Stimulated activated CD4-positive, alpha-beta T cell treated with anti-CD3 and anti-CD28 coated beads, TNF-alpha, amount 100 ng/mL, for 4 hours (primary cell): ENCODE data around the gene PTPRJ.

ENCODE experiments used
- DNase-seq, 3 experiments: peaks; one replicate each; pipeline ENCODE4 v3.0.0-alpha.2; 2020; ENCODE audit warnings: low read depth in 3 of 3

Gene PTPRJ

GRCh38 chr11:47994417-47994816 is 14.1 kb downstream of the PTPRJ start:
- no peak for DNase-seq

- no peak for DNase-seq
Observed at GRCh38 chr11:47995360-47995769, 15.0 kb downstream of the PTPRJ start.

DNA sequence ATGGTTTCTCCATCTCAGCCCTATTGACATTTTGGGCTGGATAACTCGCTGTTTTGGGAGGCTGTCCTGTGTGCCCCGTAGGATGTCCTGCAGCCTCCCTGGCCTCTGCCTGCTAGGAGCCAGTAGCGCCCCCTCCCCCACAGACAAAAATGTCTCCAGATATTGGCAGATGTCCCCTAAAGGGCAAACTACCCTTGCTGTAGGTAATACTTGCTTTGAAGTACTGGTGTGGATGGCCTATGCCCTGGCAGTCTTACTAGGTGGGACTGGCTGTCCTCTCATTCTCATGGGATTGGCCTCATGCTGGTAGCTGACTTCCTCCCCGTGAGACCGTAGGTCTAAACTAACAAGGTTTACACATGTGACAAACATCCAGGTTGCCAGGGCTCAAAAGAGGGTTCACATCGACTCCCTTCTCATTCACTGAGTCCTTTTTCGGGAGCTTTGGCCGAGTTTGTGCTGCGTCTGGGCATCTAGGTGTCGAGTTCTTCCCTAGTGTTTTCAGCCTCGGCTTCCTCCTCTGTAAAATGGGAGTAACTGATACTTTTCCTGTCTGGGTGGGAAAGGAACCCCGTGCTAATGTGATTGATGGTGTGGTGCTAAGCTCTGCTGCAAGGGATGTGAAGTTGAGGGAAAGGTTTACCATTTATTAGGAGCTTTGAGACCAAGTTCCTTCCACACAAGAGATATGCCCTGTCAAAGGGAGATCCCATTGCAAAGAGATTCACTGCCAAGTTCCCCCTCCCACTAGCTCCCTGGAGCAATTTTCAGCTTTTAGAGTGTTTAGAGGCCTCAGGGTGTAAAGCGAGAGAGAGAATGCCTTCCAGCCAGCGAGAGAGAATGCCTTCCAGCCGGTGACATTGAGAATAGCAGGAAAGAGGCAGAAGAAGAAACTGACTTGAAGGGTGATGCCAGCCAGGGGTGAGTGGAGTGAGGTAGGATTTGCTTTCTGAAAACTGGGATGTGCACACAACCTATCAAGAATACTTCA is 17.0 kb downstream of the PTPRJ start:
- DNase-seq: no peak

DNA sequence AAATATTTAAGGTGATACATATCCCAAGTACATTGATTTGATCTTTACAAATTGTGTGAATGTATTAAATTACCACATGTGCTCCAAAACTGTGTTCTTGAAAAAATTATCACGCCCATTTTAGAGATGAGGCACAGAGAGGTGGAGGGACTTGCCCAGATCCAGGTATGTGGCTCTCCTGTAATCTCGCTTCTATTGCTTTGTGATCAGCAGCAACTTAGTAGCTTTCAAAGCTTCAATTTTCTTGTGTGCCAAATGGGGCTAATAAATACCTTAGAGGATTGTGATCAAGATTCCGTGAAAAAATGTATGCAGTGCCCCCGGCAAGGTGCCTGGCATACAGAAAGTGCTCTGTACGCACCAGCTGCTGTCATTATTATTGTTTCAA is 18.0 kb downstream of the PTPRJ start:
- no peak for DNase-seq

- no peak for DNase-seq
Observed at GRCh38 chr11:47998733-47999359, 18.5 kb downstream of the PTPRJ start.

DNA sequence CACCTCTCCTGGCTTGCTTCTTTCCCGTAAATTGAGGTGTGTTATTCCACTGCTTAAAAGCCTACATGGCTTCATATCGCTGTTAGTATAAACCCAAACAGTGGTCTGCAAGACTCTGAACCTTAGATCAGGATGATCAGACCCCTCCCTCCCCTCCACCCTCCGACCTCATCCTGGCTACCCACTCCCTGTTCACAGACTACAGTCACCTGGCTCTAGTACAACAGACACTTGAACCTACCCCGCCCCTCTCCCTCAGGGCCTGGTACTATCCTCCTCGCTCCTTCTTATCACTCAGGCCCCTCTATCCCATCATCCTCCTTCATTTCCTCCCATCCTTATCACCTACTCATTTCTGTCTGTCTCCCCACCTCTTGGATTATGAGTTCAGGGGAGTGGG is 20.1 kb downstream of the PTPRJ start:
- no peak for DNase-seq

- DNase-seq: peak in 2 of 3 experiments; percentile 55 to 76
Observed at GRCh38 chr11:48001438-48002021, 21.2 kb downstream of the PTPRJ start.

DNA sequence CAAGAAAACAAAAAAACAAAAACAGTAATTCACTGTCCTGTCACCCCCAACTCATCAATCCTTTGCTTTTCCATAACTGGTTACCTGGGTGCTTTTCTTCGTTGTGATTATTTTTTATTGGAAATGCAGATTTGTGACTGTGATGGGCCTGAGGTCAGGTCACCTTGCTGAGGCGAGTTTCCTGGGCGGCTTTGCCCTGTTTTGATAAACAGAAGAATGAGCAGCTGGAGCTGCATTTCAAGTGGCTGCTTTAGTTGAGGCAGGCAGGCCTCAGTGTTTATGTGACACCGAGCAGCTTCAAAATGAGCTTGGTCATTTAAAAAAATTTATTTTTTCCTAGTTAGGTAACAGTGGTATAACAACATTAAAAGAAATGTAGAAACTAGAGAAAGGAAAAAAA is 22.2 kb downstream of the PTPRJ start:
- DNase-seq: no peak

DNA sequence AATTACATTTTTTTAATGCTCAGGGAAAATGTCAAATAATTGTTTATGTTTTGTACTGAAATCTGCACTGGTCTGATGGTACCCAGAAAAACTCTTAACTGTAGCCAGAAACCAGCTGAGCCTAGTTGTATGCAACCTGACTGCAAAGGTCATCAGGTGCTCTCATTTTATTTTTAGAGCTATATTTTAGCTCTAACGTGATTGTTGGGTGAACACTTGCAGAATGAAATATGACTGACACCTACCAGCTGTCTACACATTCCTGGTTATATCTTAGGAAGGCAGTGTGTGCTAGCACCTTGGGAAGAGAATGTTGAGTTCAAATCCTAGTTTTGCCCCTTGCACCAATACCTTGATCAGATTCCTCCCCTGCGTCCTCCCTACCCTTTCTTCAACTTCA is 23.6 kb downstream of the PTPRJ start:
- DNase-seq: no peak

GRCh38 chr11:48004456-48004855 is 24.1 kb downstream of the PTPRJ start:
- DNase-seq: no peak

GRCh38 chr11:48005136-48005535 is 24.8 kb downstream of the PTPRJ start:
- no peak for DNase-seq

DNA sequence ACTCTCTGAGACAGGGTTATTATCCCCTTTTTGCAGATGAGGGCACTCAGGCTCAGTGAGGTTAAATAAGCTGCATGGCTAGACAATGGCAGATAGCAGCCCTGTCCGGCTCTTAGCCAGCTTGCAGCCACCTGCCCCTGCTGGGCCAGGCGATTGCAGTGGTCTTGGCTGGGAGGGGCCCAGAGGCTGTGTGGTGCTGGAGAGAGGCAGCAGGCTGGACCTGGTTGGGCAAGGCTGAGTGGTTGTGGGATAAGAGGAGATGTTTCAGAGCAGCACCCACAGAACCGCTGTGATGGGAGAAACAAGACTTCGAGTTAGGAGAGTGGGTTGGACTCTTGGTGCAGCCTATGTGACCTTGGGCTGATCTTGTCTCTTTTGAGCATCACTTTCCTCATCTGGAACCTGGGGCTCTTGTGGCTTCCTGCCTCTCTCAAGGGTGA is 25.5 kb downstream of the PTPRJ start:
- no peak for DNase-seq

DNA sequence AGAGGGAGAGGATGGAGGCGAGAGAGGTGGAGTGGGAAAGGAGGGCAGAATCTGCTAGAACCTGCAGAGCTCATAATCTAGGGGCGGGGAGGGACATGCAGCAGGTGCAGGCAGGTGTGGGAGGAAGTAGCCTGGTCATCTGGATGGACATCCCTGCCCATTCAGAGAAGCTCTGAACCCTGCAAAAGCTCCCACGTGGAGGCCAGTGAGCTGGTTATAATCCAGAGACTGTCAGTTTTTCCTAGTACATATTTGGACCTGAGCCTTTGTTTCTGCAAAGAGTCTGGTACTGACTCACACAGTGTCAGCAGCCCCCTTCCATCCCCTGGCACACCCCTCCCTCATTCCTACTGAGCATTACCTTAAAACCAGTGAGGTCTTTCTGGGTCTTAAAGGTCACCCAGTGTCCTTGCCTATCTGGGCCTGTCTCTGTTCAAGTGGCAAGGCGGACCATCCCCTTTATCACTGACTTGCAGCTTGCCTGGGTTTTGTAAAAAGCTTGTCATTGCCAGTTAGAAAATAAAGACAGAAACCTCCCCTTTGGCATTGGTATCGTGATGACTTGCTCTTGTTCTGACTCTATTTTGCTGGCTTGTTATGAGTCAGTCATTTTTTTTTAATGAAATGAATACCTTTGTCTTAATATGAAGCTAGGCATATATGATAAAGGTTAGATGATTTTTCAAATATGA is 26.1 kb downstream of the PTPRJ start:
- peak in 1 of 3 experiments; percentile 30 for DNase-seq

DNA sequence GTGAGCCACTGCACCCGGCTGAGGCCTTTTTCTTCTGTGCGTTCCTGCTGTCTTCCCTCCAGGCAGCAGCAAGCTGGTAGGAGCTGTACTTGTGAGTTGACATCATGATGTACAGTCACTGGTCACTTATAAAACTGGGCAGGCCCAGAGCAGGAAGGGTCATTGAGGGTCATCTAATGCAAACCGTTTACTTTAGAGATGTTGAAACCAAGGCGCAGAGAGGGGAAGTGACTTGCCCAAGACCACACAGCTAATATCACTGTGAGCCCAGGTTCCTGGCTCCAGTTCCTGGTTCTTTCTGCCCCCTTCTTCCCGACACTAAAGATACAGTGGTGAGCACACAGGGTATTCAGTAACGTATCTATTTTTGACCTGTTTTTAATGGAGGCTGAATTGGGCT is 27.3 kb downstream of the PTPRJ start:
- DNase-seq: no peak

DNA sequence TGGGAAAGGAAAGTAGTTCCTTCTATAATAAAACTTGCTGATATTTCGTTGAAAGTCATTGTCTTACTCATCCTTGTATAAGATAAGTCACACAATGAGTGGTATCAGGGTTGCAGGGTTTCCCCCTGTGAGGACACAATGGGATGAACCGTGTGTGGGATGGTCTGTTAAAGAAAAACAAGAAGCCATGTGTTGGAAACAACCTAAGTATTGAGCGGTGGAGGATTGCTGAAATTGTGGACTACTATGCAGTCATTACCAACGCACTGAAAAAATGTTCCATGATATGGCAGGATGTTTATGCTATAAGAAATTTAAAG is 28.6 kb downstream of the PTPRJ start:
- DNase-seq: peak in 1 of 3 experiments; percentile 49

- DNase-seq: no peak
Observed at GRCh38 chr11:48011102-48011797, 30.9 kb downstream of the PTPRJ start.

- no peak for DNase-seq
Observed at GRCh38 chr11:48011798-48012391, 31.5 kb downstream of the PTPRJ start.

- no peak for DNase-seq
Observed at GRCh38 chr11:48013269-48013901, 33.0 kb downstream of the PTPRJ start.

- DNase-seq: no peak
Observed at GRCh38 chr11:48014917-48015316, 34.6 kb downstream of the PTPRJ start.

GRCh38 chr11:48017105-48017830 is 36.9 kb downstream of the PTPRJ start:
- no peak for DNase-seq
